ENCODE results near the gene PTPRU.

- TF ChIP-seq ZNF19 (tag by site-specific recombination; IDR thresholded peaks at IDR 0.05; ENCODE audit: low read depth): no peak
- TF ChIP-seq CTCF (tag by site-specific recombination; IDR thresholded peaks at IDR 0.05): no peak
- no peak for TF ChIP-seq WT1 (tag by site-specific recombination; IDR thresholded peaks at IDR 0.05)
- no peak for TF ChIP-seq ZNF274 (IDR thresholded peaks at IDR 0.05; ENCODE audit: low read length)
- no peak for TF ChIP-seq ZNF274 (tag by site-specific recombination; IDR thresholded peaks at IDR 0.05; ENCODE audit: borderline replicate concordance)
- TF ChIP-seq ZSCAN18 (tag by site-specific recombination; IDR thresholded peaks at IDR 0.05): no peak
- no peak for TF ChIP-seq ZNF639 (tag by site-specific recombination; IDR thresholded peaks at IDR 0.05)
- no peak for TF ChIP-seq PRDM2 (tag by site-specific recombination; IDR thresholded peaks at IDR 0.05; ENCODE audit: borderline replicate concordance)
- no peak for TF ChIP-seq ZSCAN5A (tag by site-specific recombination; IDR thresholded peaks at IDR 0.05)
- TF ChIP-seq KLF1 (tag by site-specific recombination; IDR thresholded peaks at IDR 0.05): no peak
- TF ChIP-seq, protein P1, sequence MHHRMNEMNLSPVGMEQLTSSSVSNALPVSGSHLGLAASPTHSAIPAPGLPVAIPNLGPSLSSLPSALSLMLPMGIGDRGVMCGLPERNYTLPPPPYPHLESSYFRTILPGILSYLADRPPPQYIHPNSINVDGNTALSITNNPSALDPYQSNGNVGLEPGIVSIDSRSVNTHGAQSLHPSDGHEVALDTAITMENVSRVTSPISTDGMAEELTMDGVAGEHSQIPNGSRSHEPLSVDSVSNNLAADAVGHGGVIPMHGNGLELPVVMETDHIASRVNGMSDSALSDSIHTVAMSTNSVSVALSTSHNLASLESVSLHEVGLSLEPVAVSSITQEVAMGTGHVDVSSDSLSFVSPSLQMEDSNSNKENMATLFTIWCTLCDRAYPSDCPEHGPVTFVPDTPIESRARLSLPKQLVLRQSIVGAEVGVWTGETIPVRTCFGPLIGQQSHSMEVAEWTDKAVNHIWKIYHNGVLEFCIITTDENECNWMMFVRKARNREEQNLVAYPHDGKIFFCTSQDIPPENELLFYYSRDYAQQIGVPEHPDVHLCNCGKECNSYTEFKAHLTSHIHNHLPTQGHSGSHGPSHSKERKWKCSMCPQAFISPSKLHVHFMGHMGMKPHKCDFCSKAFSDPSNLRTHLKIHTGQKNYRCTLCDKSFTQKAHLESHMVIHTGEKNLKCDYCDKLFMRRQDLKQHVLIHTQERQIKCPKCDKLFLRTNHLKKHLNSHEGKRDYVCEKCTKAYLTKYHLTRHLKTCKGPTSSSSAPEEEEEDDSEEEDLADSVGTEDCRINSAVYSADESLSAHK (tag by site-specific recombination; IDR thresholded peaks at IDR 0.05): no peak
- no peak for TF ChIP-seq ZNF24 (tag by site-specific recombination; IDR thresholded peaks at IDR 0.05)
These were observed 81.0 kb downstream of the PTPRU start for GRCh38 chr1:29317063-29317915.
